Measurements from ENCODE around the gene KLHL10.
A peak's percentile ranks its signal among the peaks of the same experiment; 100 is the strongest.

The KLHL10 gene

GRCh38 chr17:41837761-41838538 lies at the start of gene KLHL10:
TSS of gene KLHL10 (plus strand) at chr17:41837825. CDS start at chr17:41837933, 108 bp downstream.
- DNase-seq, result no peak

- DNase-seq, result no peak
Observed at GRCh38 chr17:41792845-41793783, 44.5 kb upstream of the KLHL10 start.

- no peak for DNase-seq
Observed at GRCh38 chr17:41793784-41794539, 43.7 kb upstream of the KLHL10 start.

GRCh38 chr17:41794540-41794975 lies 43.1 kb upstream of the KLHL10 start:
- no peak for DNase-seq

GRCh38 chr17:41796121-41796895 lies 41.3 kb upstream of the KLHL10 start:
- DNase-seq, result no peak

- DNase-seq, result no peak
Observed at GRCh38 chr17:41797377-41797776, 40.2 kb upstream of the KLHL10 start.

GRCh38 chr17:41799366-41799765 lies 38.3 kb upstream of the KLHL10 start:
- no peak for DNase-seq

GRCh38 chr17:41800601-41801373 lies 36.8 kb upstream of the KLHL10 start:
- no peak for DNase-seq

- DNase-seq, result peak; percentile 64
Observed at GRCh38 chr17:41801374-41802271, 36.0 kb upstream of the KLHL10 start.

- no peak for DNase-seq
Observed at GRCh38 chr17:41803049-41804020, 34.3 kb upstream of the KLHL10 start.

GRCh38 chr17:41806685-41807445 lies 30.8 kb upstream of the KLHL10 start:
- no peak for DNase-seq

- no peak for DNase-seq
Observed at GRCh38 chr17:41810659-41811548, 26.7 kb upstream of the KLHL10 start.

- DNase-seq, result peak; percentile 63
Observed at GRCh38 chr17:41811549-41812380, 25.9 kb upstream of the KLHL10 start, which contains the start of gene P3H4. TSS of gene P3H4 (minus strand) at chr17:41811949. CDS start at chr17:41811915, 34 bp downstream.

GRCh38 chr17:41812381-41813151 lies 25.1 kb upstream of the KLHL10 start, which contains the start of gene FKBP10:
TSS of gene FKBP10 (plus strand) at chr17:41813004. CDS start at chr17:41813035, 31 bp downstream.
- DNase-seq, result peak; percentile 15

GRCh38 chr17:41813152-41813680 lies 24.4 kb upstream of the KLHL10 start:
- DNase-seq, result no peak

Data from activated CD4-positive, alpha-beta T cell treated with anti-CD3 and anti-CD28 coated beads for 1 hour (primary cell).